ENCODE data around the gene C11orf87.

C11orf87 gene

GRCh38 chr11:109421981-109422869 lies at the start of gene C11orf87:
Gene C11orf87, plus strand, starts transcription at chr11:109422190. Its CDS starts 1,444 bp downstream, at chr11:109423634.
- no peak for FAIRE-seq

DNA sequence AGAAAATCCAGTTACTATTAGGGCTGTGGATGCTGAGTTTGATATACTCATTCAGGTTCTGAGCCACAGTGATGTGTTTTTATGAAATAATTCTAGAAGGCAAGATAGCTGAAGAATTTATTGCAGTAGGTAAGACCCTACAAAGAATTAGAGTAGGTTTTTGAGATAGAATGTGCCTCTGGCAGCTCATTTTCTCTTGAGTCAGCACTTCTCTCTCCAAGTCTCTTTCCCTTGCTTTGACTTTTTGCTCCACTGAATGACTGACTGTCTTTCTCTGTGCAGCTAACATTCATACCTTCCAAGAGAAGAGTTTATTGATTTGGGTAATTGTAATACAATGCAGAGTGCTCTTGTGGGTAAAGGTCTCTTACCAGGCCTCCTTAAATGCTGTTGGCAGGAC lies 48.0 kb upstream of the C11orf87 start:
- no peak for FAIRE-seq

- no peak for FAIRE-seq
Observed at GRCh38 chr11:109374441-109374840, 47.5 kb upstream of the C11orf87 start.

DNA sequence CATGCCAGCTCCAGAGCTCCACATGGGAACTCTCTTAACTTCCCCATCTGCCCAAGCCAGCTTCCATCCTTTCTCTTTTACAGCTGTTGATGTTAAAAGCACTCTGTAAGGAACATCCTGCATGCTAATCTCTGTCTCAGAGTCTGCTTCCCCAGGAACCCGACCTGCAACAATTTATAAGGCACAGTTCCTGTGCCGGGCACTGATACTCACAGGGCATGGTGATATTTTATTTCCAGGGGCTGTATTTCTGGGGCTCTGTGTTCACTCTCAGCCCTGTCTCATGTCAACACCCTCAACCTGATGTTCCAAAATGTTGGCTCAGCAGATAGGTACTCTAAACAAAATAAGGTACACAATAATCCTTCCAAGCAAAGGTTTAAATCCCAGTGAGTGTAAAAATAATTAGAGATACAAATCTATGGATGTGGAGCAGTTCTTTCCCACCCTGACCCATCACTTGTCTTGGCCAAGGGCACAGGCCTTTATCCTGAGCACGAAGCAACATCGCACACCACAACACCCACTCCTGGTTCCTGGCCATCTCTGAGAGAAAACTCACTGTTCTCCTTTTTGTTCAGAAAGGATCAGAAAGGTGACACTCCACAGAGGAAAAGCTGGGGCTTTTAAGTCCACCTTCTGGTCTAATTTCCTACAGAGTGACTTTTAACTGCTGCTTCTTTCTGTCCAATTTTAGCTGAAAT lies 44.8 kb upstream of the C11orf87 start:
- FAIRE-seq = no peak

DNA sequence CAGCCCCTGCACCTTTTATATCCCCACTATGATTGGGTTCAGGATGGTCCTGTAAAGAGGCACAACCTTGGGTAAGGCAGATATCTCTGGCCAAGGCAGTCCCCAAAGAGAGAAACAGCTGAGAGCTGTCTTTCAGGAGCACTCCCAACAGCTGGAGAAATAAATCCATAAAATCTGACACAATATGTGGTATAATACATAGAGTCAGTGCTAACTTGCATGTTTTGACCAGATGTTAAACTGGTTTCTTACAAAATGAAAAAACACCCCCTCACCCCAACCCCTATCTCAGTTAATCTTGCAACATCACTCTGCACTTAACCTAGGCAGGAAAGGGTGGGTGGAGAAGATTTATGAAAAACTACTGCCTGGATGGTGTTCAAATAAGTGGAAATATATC lies 44.0 kb upstream of the C11orf87 start:
- no peak for FAIRE-seq

GRCh38 chr11:109383306-109383705 lies 38.7 kb upstream of the C11orf87 start:
- FAIRE-seq = no peak

- FAIRE-seq = no peak
Observed at GRCh38 chr11:109384873-109385272, 37.1 kb upstream of the C11orf87 start.

- no peak for FAIRE-seq
Observed at GRCh38 chr11:109388982-109389381, 33.0 kb upstream of the C11orf87 start.

- FAIRE-seq = no peak
Observed at GRCh38 chr11:109390752-109391151, 31.2 kb upstream of the C11orf87 start.

- FAIRE-seq = no peak
Observed at GRCh38 chr11:109401545-109401944, 20.4 kb upstream of the C11orf87 start.

DNA sequence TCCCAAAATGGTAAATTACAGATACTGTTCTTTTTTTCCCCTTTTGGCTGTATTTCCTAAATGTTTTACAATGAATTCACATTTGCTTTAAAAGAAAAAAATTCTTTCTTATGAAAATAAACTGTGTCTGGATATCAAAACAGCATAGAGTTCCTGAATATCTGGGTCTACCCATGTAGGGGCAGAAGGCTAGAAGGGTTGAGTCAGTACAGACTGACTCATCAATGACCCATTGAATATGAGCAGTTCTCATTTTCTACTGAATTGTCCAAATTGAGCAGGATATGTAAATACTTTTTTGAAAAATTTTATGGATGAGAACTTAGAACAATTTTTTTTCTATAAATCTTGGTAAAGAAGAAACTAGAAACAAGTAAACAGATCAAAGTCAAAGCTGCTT lies 16.3 kb upstream of the C11orf87 start:
- no peak for FAIRE-seq

GRCh38 chr11:109416601-109417000 lies 5.4 kb upstream of the C11orf87 start:
- FAIRE-seq = no peak

GRCh38 chr11:109422870-109423465 lies 978 bp downstream of the C11orf87 start:
- FAIRE-seq = no peak

DNA sequence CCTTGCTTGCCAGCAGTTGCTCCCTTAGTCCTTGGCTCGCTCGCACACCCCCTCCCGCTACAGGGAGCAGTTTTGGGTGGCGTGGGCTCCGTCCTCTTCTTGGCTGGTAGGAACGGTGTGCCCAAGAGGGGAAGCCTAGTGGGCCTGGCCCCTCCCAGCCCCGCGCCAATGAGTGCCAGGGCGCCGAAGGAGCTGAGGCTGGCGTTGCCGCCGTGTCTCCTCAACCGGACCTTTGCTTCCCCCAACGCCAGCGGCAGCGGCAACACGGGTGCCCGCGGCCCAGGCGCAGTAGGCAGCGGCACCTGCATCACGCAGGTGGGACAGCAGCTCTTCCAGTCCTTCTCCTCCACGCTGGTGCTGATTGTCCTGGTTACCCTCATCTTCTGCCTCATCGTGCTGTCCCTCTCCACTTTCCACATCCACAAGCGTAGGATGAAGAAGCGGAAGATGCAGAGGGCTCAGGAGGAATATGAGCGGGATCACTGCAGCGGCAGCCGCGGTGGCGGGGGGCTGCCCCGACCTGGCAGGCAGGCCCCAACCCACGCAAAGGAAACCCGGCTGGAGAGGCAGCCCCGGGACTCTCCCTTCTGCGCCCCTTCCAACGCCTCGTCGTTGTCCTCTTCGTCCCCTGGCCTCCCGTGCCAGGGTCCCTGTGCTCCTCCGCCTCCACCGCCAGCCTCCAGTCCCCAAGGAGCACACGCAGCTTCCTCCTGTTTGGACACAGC lies 1.6 kb downstream of the C11orf87 start:
- no peak for FAIRE-seq

GRCh38 chr11:109424901-109425300 lies 2.9 kb downstream of the C11orf87 start:
- FAIRE-seq = no peak

DNA sequence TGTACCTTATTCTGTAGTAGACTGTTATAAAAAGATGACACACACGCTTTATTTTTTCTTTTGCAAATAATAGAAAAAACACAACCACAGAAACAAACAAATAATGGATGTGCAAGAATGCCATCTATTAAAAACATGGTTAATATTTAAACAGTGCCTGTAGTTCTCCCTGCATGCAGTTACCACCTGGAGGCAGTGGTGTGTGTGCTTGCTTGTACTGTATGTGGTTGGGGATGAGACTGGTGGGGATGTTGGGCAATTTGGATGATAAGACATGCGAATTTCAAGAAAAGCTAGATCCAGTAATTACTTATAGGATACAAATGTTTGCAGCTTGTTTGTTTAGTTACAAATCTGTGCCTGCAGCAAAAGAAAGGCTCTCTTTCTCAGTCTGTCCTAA lies 3.6 kb downstream of the C11orf87 start:
- no peak for FAIRE-seq

GRCh38 chr11:109426442-109427240 lies 4.7 kb downstream of the C11orf87 start:
- FAIRE-seq = no peak

DNA sequence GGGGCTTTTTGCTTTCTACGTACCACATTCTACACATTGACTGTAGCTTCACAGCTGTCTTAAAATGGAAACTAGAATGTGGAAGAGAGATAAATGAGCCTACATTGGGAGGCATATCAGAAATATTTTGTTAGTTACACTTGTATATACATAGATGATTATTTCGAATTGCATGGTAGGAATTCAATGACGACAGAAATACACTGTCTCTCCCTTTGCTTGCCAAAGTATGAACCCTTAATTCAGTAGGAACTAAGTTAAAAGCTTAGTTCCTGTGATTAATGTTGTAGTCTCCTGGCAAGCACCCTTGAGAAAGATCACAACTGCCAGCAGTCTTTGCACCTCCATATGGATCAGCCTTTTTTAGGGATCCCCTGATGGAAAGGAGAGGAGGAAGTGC lies 10.1 kb downstream of the C11orf87 start:
- no peak for FAIRE-seq

DNA sequence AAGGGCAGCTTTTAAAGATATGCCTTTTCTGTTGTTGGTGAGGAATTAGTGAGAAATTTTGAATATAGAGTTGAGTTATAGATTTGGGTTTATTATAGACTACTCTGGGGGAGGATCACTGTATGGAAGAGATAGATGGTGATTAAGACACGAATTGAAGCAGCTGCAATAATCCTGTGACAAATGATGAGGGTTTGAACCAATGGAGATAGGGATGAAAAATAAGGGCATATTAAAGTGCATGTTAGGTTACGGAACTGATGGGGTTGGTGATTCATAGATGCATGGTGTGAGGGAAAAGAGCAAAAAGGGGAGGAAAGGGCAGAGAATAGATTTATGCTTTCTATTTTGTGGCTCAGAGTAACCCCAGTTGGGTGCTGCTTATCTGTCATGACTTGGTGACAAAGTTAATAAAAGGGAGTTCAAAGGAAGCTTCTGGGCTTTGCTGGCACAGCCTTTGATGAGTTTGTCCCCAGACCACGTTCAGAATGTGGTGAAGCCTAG lies 11.8 kb downstream of the C11orf87 start:
- FAIRE-seq = no peak

DNA sequence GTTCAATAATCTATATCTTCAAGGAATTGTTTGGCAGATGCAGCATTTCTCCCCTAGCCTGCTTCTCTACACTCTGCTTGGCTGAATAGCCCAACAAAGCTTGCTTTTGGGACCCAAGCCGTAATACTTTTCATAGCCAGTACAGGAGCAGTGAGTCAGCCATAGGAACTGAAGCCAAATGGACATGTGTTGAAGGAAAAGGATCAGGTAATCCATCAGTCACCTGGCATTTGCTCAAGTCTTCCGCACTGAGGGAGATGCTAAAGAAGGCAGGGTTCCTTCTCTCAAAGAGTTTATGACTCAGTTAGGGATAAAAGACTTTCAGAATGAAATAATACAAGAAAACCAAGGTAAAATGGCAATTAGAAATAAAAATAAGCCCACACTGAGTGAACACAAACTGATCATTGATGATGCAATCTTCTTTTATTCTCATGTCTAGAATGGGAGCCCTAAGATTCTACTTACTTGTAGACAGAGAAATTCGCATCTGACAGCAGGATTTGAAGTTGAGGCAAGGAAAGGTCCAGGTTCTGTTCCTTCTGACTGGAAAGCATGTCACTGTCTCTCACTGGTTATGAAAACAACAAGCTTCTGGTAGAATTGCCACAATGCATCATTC lies 13.2 kb downstream of the C11orf87 start:
- no peak for FAIRE-seq

DNA sequence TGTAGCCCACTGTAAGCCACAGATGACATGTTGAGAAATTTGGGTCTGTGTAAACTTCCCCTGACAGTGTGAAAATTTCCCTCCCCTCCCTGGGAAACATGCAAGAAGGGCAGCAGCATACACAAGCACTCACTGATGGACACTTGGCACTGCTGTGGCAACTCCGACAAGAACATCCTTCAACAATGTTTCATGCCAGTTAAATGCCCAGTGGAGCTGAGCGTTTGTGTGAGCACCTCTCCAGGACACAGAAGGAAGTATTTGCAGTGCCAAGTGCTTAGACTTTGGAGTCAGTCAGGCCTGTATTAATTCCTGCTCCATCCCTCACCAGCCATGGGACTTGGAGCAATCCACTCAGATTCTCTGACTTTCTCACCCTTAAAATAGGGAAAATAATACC lies 17.7 kb downstream of the C11orf87 start:
- FAIRE-seq = no peak

Measured in endometrium (tissue), 2 donors.